Measurements from ENCODE around the gene KCNJ6.

DNA sequence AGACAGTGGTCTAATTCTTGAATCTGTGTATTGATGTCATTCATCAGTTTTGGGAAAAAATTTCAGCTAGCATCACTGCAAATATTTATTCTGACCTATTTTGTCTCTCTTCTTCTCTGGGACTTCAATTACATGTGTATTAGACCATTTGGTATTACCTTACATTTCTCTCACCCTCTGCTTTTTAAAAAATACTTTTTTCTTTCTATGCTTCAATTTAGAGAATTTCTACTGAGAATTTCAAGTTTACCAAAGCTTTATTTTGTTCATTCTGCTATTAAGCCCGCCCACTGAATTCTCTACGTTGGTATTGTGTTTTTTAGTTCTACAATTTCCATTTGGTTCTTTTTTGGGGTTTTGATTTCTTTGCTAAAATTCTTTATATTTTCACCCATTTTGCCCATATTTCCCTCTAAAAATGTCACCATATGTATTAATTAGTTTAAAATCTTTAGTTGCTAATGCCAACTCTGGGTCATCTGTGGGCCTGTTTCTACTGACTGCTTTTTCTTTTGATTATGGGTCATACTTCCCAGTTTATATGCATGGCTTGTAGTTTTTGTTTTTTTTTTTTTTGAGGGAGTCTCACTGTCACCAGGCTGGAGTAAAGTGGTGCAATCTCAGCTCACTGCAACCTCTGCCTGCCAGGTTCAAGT lies 337.7 kb downstream of the KCNJ6 start:
- TF ChIP-seq CREB1 (IDR thresholded peaks at IDR 0.05) (no peak), POLR2A (IDR thresholded peaks at IDR 0.05; ENCODE audit: control extremely low read depth in 1 of 2, low read depth in 2 of 2, low read length in 2 of 2) (no peak), CTCF (IDR thresholded peaks at IDR 0.05; ENCODE audit: control extremely low read depth in 1 of 3, insufficient read depth in 1 of 3, low read depth in 1 of 3, low read length in 3 of 3) (no peak)
